OCI-LY3 (cell line): ENCODE results near the gene ARMC2.

ENCODE experiments used
- H2AFZ ChIP-seq: fragments of 200-600, 300-600 bp; shearing (Covaris generic); 2 replicates; pipeline ENCODE4 v1.6.0; 2014; ENCODE audit warnings: antibody characterized with exemption, low read depth, low read length
- H3K27ac ChIP-seq: fragments of 200-600, 300-600 bp; sonication (generic); 2 replicates; pipeline ENCODE4 v1.5.1; 2014; ENCODE audit warnings: mild to moderate bottlenecking, low read length, moderate library complexity, mixed read lengths
- H3K27me3 ChIP-seq: fragments of 200-600, 300-600 bp; sonication (generic); 2 replicates; pipeline ENCODE4 v1.6.1; 2014; ENCODE audit warnings: low read depth, low read length, mixed read lengths
- H3K36me3 ChIP-seq: fragments of 200-600, 300-600 bp; sonication (generic); replicated peaks from 2 replicates; pipeline ENCODE3; 2014; ENCODE audit warnings: low read depth, low read length, mixed read lengths
- H3K4me1 ChIP-seq: fragments of 300-600, 200-600 bp; sonication (generic); 2 replicates; pipeline ENCODE4 v1.6.1; 2014; ENCODE audit warnings: low read length, mixed read lengths
- H3K4me2 ChIP-seq: fragments of 200-600, 300-600 bp; sonication (generic); 2 replicates; pipeline ENCODE4 v1.6.1; 2014; ENCODE audit warnings: low read length, mixed read lengths
- H3K4me3 ChIP-seq: fragments of 300-600, 200-600 bp; sonication (generic); 2 replicates; pipeline ENCODE4 v1.5.1; 2014; ENCODE audit warnings: antibody characterized with exemption, mild to moderate bottlenecking, low read length, moderate library complexity
- H3K79me2 ChIP-seq: fragments of 300-600, 200-600 bp; shearing (Covaris generic); 2 replicates; pipeline ENCODE4 v1.6.1; 2014; ENCODE audit warnings: mild to moderate bottlenecking, low read length, mixed read lengths
- H3K9ac ChIP-seq: fragments of 300-600, 200-600 bp; shearing (Covaris generic); 2 replicates; pipeline ENCODE4 v1.6.0; 2014; ENCODE audit warnings: mild to moderate bottlenecking, low read length, moderate library complexity
- H3K9me3 ChIP-seq: fragments of 200-600, 300-600 bp; shearing (Covaris generic); 2 replicates; pipeline ENCODE4 v1.6.1; 2014; ENCODE audit warnings: low read length, mixed read lengths; ENCODE audit not compliant: insufficient read depth
- H4K20me1 ChIP-seq: fragments of 200-600, 300-600 bp; sonication (generic); 2 replicates; pipeline ENCODE4 v1.6.1; 2016; ENCODE audit warnings: low read length, mixed read lengths; ENCODE audit not compliant: insufficient read depth
- EZH2phosphoT487 ChIP-seq: fragments of 200-600 bp; shearing (Covaris generic); IDR thresholded peaks from 2 replicates; pipeline ENCODE4 v1.6.1; 2018; ENCODE audit warnings: antibody characterized with exemption, mixed run types, low read depth
- TF ChIP-seq, protein P1 (sequence below): fragments of 200-600, 300-600 bp; sonication (generic); IDR thresholded peaks from 2 replicates; pipeline ENCODE4 v1.5.1; 2014; ENCODE audit warnings: antibody characterized with exemption, low read length, low read depth

Gene ARMC2

DNA sequence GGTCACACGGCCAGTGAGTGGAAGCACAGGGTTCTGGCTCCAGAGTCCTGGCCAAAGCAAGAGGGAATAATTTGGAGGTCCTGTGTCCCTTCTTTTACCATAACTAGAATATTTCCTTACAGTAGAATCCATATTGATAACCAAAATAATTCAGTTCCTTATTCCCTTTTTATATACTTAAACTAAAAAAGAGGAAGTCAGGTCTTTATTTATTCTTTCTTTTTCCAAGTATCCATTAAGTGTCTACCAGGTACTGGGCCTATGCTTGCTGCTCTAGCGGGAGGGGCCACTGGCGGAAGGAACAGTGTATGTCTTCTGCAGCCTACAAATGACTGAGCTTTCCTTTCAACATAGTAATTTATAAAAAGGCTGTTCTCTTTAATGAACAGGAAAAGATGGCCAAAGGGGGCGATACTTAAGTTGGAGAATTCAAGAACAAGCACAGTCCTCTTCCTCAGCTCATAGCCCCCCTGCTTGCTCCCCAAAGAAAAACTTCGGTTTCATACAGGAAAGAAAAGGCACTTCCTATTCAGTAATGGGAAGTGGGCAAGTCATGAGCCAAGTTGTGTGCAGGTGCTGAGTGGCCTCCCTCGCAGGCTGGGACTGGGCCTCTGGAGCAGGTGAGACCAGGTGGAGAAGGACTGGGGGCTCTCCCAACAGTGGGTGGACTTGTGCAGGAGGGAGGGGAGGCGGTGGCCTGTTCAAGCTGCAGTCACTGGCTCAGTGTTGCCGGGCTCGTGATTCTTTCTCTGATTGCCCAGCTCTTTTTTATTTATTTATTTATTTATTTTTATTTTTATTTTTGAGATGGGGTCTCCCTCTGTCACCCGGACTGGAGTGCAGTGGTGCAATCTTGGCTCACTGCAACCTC, 110.9 kb downstream of the ARMC2 start:
- no peak overlapping the region for H2AFZ ChIP-seq
- peaks cover 18% of the 10 kb centered on the region for H3K4me1 ChIP-seq
- H3K9ac ChIP-seq: no peak overlapping the region
- no peaks in the 10 kb centered on the region for H3K79me2 ChIP-seq
- H3K27me3 ChIP-seq: no peaks in the 10 kb centered on the region
- H3K9me3 ChIP-seq: no peaks in the 10 kb centered on the region
- H3K4me3 ChIP-seq: no peak overlapping the region
- no peak for TF ChIP-seq EZH2phosphoT487
- TF ChIP-seq, protein P1, sequence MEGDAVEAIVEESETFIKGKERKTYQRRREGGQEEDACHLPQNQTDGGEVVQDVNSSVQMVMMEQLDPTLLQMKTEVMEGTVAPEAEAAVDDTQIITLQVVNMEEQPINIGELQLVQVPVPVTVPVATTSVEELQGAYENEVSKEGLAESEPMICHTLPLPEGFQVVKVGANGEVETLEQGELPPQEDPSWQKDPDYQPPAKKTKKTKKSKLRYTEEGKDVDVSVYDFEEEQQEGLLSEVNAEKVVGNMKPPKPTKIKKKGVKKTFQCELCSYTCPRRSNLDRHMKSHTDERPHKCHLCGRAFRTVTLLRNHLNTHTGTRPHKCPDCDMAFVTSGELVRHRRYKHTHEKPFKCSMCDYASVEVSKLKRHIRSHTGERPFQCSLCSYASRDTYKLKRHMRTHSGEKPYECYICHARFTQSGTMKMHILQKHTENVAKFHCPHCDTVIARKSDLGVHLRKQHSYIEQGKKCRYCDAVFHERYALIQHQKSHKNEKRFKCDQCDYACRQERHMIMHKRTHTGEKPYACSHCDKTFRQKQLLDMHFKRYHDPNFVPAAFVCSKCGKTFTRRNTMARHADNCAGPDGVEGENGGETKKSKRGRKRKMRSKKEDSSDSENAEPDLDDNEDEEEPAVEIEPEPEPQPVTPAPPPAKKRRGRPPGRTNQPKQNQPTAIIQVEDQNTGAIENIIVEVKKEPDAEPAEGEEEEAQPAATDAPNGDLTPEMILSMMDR: no peak
- H3K36me3 ChIP-seq: no peaks in the 10 kb centered on the region
- no peak overlapping the region for H3K27ac ChIP-seq
- H3K4me2 ChIP-seq: peak overlapping the region; percentile 44
- no peaks in the 10 kb centered on the region for H4K20me1 ChIP-seq

DNA sequence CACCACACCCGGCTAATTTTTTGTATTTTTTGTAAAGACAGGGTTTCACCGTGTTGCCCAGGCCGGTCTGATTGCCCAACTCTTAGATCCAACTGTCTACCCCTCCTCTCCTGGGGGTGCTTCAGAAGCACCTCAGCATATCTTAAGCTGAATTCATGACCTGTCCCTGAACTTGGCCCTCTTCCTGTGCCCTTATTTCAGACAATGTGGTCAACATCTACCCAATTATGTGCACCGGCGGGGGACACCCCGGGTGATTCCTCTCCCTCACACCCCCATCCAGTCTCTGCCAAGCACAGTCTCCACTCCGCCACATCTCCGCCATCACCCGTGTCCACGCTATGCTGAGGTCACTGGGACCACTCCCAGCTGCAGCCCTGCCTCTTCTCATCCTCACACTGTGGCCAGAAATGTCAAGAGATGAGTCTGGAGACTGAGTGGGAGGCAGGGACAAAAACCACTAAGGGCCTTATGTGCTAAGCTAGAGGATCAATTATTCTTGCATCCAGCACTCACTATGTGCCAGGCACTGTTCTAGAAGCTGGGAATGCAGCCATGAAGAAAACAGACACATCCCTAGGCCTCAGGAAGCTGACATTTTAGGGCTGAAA, 111.9 kb downstream of the ARMC2 start:
- TF ChIP-seq EZH2phosphoT487: no peak
- TF ChIP-seq, protein P1: no peak
- no peaks in the 10 kb centered on the region for H3K27me3 ChIP-seq
- H3K9ac ChIP-seq: no peak overlapping the region
- no peaks in the 10 kb centered on the region for H4K20me1 ChIP-seq
- H3K4me3 ChIP-seq: no peak overlapping the region
- H3K4me1 ChIP-seq: peaks cover 18% of the 10 kb centered on the region
- no peak overlapping the region for H3K27ac ChIP-seq
- no peak overlapping the region for H2AFZ ChIP-seq
- no peaks in the 10 kb centered on the region for H3K9me3 ChIP-seq
- H3K36me3 ChIP-seq: no peaks in the 10 kb centered on the region
- H3K4me2 ChIP-seq: no peak overlapping the region
- no peaks in the 10 kb centered on the region for H3K79me2 ChIP-seq

DNA sequence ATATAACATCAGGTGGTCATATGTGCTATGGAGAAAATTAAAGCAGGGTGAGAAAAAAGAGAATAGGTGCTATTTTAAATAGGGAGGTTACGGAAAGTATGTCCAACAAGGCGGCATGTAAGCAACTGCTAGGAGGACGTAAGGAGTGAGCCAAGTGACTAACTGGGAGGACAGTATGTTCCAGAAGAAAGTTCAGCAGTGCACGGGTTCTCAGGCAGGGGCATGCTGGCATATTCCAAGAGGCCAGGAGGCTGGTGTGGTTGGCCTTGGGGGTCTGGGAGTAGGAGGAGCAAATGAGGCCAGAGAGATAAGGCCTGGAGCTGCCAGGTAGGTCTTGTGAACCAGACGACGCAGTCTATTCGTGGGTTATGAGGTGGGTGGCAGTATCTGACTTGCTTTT, 112.4 kb downstream of the ARMC2 start:
- no peaks in the 10 kb centered on the region for H3K27me3 ChIP-seq
- peaks cover 13% of the 10 kb centered on the region for H3K4me1 ChIP-seq
- no peak overlapping the region for H3K9ac ChIP-seq
- H3K9me3 ChIP-seq: no peaks in the 10 kb centered on the region
- H4K20me1 ChIP-seq: no peaks in the 10 kb centered on the region
- TF ChIP-seq, protein P1: no peak
- no peak for TF ChIP-seq EZH2phosphoT487
- no peak overlapping the region for H3K27ac ChIP-seq
- H3K4me3 ChIP-seq: no peak overlapping the region
- no peak overlapping the region for H3K4me2 ChIP-seq
- no peaks in the 10 kb centered on the region for H3K79me2 ChIP-seq
- no peak overlapping the region for H2AFZ ChIP-seq
- no peaks in the 10 kb centered on the region for H3K36me3 ChIP-seq

DNA sequence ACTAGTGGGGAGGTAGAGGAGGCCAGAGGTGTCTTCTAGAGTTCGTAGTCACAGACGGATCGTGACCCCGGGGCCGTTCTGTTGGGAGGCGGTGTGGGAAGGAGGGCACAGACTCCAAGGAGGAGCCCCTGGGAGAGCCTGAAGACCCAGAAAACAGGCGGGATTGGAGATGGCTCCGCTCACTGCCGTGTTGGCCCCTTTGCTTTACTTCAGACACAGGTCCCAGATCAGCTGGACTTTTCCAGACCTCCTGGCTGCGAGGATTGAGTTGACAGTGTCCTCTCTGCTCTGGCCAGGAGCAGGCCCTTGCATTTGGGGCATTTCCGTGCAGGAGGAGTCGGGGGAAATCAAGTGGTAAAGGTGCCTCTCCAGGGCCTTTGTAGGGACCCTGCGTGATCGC, 112.9 kb downstream of the ARMC2 start:
- Histone ChIP-seq H3K9me3 (no peaks in the 10 kb centered on the region), H3K9ac (no peak overlapping the region), H2AFZ (no peak overlapping the region), H3K4me2 (no peak overlapping the region), H3K27ac (no peak overlapping the region), H3K4me1 (peaks cover 9% of the 10 kb centered on the region), H4K20me1 (no peaks in the 10 kb centered on the region), H3K4me3 (no peak overlapping the region), H3K79me2 (no peaks in the 10 kb centered on the region), H3K36me3 (no peaks in the 10 kb centered on the region), H3K27me3 (no peaks in the 10 kb centered on the region)
- TF ChIP-seq, protein P1: no peak
- TF ChIP-seq EZH2phosphoT487: no peak
